Renal cortex interstitium (tissue), 15 donors: ENCODE results near the gene ZNF101. TPM values are rescaled to one million over a fixed set of nuclear protein-coding genes. Genes with fewer than 3 reads are reported as not detected.
A peak's percentile ranks its signal among the peaks of the same experiment; 100 is the strongest.

Experiments
- DNase-seq, 11 donors: peaks; one replicate each; pipeline ENCODE4 v3.0.0-alpha.2; 2013; ENCODE audit warnings: low read depth in 9 of 11, low spot score in 4 of 11; ENCODE audit errors: extremely low read depth in 1 of 11
- long read RNA-seq, 16 experiments: transcript quantifications; one replicate each; lab custom pipeline, GENCODE V29; 2026
- polyA plus RNA-seq, 3 donors: library from polyadenylated mRNA; unstranded; fragments of 120-200 nt; gene quantifications; one replicate each; pipeline ENCODE4 v1.2.1, GENCODE V29; 2013; ENCODE audit not compliant: insufficient read length in 3 of 3

Gene ZNF101
- polyA plus RNA-seq, result 10 to 100 TPM; 15.3 to 15.8 (median 15.6) TPM
- long read RNA-seq, donor 1, full-length matches to known transcripts, result 2 of 2 reads
- long read RNA-seq, donor 1, partial matches to known transcripts, result 0 of 2 reads
- long read RNA-seq, donor 1, other reads (novel, unspliced or antisense), result 0 of 2 reads
- long read RNA-seq, donor 2, partial matches to known transcripts, result 0 of 1 reads
- long read RNA-seq, donor 2, other reads (novel, unspliced or antisense), result 0 of 1 reads
- long read RNA-seq, donor 3, full-length matches to known transcripts, result 2 of 2 reads
- long read RNA-seq, donor 3, partial matches to known transcripts, result 0 of 2 reads
- long read RNA-seq, donor 3, other reads (novel, unspliced or antisense), result 0 of 2 reads
- long read RNA-seq, donor 4, partial matches to known transcripts, result 0 of 1 reads
- long read RNA-seq, donor 4, other reads (novel, unspliced or antisense), result 0 of 1 reads
- long read RNA-seq, donor 5, full-length matches to known transcripts, result 4 of 4 reads
- long read RNA-seq, donor 5, partial matches to known transcripts, result 0 of 4 reads
- long read RNA-seq, donor 5, other reads (novel, unspliced or antisense), result 0 of 4 reads
- long read RNA-seq, donor 6, result 0 reads
- long read RNA-seq, donor 7, full-length matches to known transcripts, result 1 of 1 reads
- long read RNA-seq, donor 7, partial matches to known transcripts, result 0 of 1 reads
- long read RNA-seq, donor 7, other reads (novel, unspliced or antisense), result 0 of 1 reads
- long read RNA-seq, donor 8, full-length matches to known transcripts, result 1 of 1 reads
- long read RNA-seq, donor 8, partial matches to known transcripts, result 0 of 1 reads
- long read RNA-seq, donor 8, other reads (novel, unspliced or antisense), result 0 of 1 reads
- long read RNA-seq, donor 9, full-length matches to known transcripts, result 3 of 3 reads
- long read RNA-seq, donor 9, partial matches to known transcripts, result 0 of 3 reads
- long read RNA-seq, donor 9, other reads (novel, unspliced or antisense), result 0 of 3 reads
- long read RNA-seq, donor 10, partial matches to known transcripts, result 0 of 1 reads
- long read RNA-seq, donor 10, other reads (novel, unspliced or antisense), result 0 of 1 reads
- long read RNA-seq, donor 11, full-length matches to known transcripts, result 1 of 1 reads
- long read RNA-seq, donor 11, partial matches to known transcripts, result 0 of 1 reads
- long read RNA-seq, donor 11, other reads (novel, unspliced or antisense), result 0 of 1 reads
- long read RNA-seq, donor 12, result 0 reads
- long read RNA-seq, donor 13, full-length matches to known transcripts, result 5 of 5 reads
- long read RNA-seq, donor 13, partial matches to known transcripts, result 0 of 5 reads
- long read RNA-seq, donor 13, other reads (novel, unspliced or antisense), result 0 of 5 reads
- long read RNA-seq, donor 14, result 0 reads
- long read RNA-seq, donor 15, full-length matches to known transcripts, result 1 of 1 reads
- long read RNA-seq, donor 15, partial matches to known transcripts, result 0 of 1 reads
- long read RNA-seq, donor 15, other reads (novel, unspliced or antisense), result 0 of 1 reads
- long read RNA-seq, donor 16, full-length matches to known transcripts, result 3 of 9 reads
- long read RNA-seq, donor 16, partial matches to known transcripts, result 6 of 9 reads
- long read RNA-seq, donor 16, other reads (novel, unspliced or antisense), result 0 of 9 reads

GRCh38 chr19:19668230-19669012 lies at the start of gene ZNF101:
Gene ZNF101 (plus strand): TSS chr19:19668839. CDS start chr19:19668964, 125 bp downstream.
- DNase-seq, result peak; percentile 75 to 93 (median 88)

- DNase-seq, result no peak
Observed at GRCh38 chr19:19619181-19619848, 49.3 kb upstream of the ZNF101 start.

GRCh38 chr19:19619849-19620210 lies 48.8 kb upstream of the ZNF101 start:
- no peak for DNase-seq

GRCh38 chr19:19623383-19623782 lies 45.3 kb upstream of the ZNF101 start:
- DNase-seq, result no peak

GRCh38 chr19:19624032-19624570 lies 44.5 kb upstream of the ZNF101 start:
- no peak for DNase-seq

- no peak for DNase-seq
Observed at GRCh38 chr19:19626516-19627472, 41.8 kb upstream of the ZNF101 start.

GRCh38 chr19:19627621-19628500 lies 40.8 kb upstream of the ZNF101 start, which contains the start of gene LPAR2:
Gene LPAR2 (minus strand): TSS chr19:19628220. CDS start chr19:19627275, 945 bp downstream.
- DNase-seq, result peak in 2 of 11 donors; percentile 32 to 38

GRCh38 chr19:19628501-19629134 lies 40.0 kb upstream of the ZNF101 start:
- peak in 5 of 11 donors; percentile 53 to 76 (median 57) for DNase-seq

GRCh38 chr19:19630062-19630414 lies 38.6 kb upstream of the ZNF101 start:
- no peak for DNase-seq

- no peak for DNase-seq
Observed at GRCh38 chr19:19630426-19630825, 38.2 kb upstream of the ZNF101 start.

GRCh38 chr19:19631346-19631745 lies 37.3 kb upstream of the ZNF101 start:
- no peak for DNase-seq

- DNase-seq, result no peak
Observed at GRCh38 chr19:19632661-19633060, 36.0 kb upstream of the ZNF101 start.

GRCh38 chr19:19633711-19634515 lies 34.7 kb upstream of the ZNF101 start:
- no peak for DNase-seq
